ENCODE measurements around the gene PSTPIP2. TPM values are rescaled to one million over a fixed set of nuclear protein-coding genes. Genes with fewer than 3 reads are reported as not detected.
"Not testable (repeated sequence)": the region's sequence is repeated elsewhere in the genome, so short reads cannot be mapped to it uniquely, and the experiment has no call there.

Gene PSTPIP2
- total and polyA plus RNA-seq, 4 donors = 7.5 to 49.1 (median 12.8) TPM

DNA sequence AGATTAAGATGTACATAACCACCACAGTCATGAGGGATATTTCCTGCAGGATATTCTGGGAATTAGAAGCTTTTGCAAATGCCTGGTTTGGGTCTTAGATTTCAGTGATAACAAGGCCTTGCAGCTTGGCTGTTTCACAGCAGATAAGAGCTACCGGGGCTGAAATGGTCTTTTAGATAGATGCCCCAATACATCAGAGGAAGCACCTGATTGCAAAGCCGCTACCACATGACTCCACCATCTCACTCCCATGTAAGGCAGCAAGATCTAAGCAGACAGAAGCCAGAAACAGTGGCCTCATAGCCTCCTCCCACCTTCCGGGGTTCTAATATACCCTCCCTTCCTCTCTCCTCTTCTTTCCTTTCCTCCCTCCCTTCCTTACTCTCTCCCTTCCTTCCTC, 73.8 kb downstream of the PSTPIP2 start:
- H3K4me3 ChIP-seq = no peak overlapping the region
- 21 to 56% methylated on average over 3 of the region's 3 CpGs for WGBS, 2 donors
- H3K9me3 ChIP-seq (ENCODE audit: control insufficient read depth in 4 of 4, insufficient read depth in 3 of 4, low read length in 3 of 4) = peaks cover 0 to 3% (median 0%) of the 10 kb centered on the region in 4 donors
- TF ChIP-seq, protein P1, sequence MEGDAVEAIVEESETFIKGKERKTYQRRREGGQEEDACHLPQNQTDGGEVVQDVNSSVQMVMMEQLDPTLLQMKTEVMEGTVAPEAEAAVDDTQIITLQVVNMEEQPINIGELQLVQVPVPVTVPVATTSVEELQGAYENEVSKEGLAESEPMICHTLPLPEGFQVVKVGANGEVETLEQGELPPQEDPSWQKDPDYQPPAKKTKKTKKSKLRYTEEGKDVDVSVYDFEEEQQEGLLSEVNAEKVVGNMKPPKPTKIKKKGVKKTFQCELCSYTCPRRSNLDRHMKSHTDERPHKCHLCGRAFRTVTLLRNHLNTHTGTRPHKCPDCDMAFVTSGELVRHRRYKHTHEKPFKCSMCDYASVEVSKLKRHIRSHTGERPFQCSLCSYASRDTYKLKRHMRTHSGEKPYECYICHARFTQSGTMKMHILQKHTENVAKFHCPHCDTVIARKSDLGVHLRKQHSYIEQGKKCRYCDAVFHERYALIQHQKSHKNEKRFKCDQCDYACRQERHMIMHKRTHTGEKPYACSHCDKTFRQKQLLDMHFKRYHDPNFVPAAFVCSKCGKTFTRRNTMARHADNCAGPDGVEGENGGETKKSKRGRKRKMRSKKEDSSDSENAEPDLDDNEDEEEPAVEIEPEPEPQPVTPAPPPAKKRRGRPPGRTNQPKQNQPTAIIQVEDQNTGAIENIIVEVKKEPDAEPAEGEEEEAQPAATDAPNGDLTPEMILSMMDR (IDR thresholded peaks at IDR 0.05; ENCODE audit: control extremely low read depth, extremely low read depth) = no peak
- H3K9ac ChIP-seq (ENCODE audit: insufficient read depth in 1 of 2, low read length in 2 of 2) = no peak overlapping the region
- peaks cover 0 to 1% (median 0%) of the 10 kb centered on the region in 5 donors for H3K4me1 ChIP-seq (ENCODE audit: control insufficient read depth in 5 of 5, insufficient read depth in 5 of 5, low read length in 5 of 5)
- DNase-seq (no peak), ATAC-seq (ENCODE audit: insufficient read depth, low FRiP score) (no peak)
- H3K27ac ChIP-seq (ENCODE audit: low read depth in 1 of 2, low read length in 1 of 2) = no peak overlapping the region
- peaks cover 0 to 3% (median 0%) of the 10 kb centered on the region in 4 donors for H3K36me3 ChIP-seq (ENCODE audit: control insufficient read depth in 4 of 4, insufficient read depth in 4 of 4, low read length in 4 of 4)
- no peaks in the 10 kb centered on the region for H3K27me3 ChIP-seq (ENCODE audit: control insufficient read depth in 3 of 3, insufficient read depth in 3 of 3, low read length in 2 of 3)

DNA sequence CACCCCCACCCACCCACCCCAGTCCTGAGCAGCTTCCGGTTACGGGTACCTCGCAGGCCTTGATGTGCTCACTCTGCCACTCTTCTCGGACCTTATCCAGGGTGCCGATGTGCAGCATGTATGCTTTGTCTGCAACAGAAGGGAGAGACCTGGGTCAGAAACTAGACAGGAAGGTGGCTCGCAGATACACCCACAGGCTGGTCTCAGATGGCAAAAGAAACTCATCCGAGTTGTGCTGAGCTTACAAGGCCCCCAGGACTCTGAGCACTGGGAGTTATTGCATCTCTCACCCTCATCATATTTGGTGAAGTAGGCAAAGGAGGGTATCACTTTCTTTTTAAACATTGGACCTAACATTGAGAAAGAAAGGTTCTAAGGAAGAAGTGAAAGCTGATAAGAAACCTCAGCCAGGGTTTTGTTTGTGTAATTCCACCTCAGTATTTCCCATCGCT, 74.3 kb downstream of the PSTPIP2 start:
- H3K27me3 ChIP-seq (ENCODE audit: control insufficient read depth in 3 of 3, insufficient read depth in 3 of 3, low read length in 2 of 3) = no peaks in the 10 kb centered on the region
- peaks cover 0 to 1% (median 0%) of the 10 kb centered on the region in 4 donors for H3K9me3 ChIP-seq (ENCODE audit: control insufficient read depth in 4 of 4, insufficient read depth in 3 of 4, low read length in 3 of 4)
- ATAC-seq (ENCODE audit: insufficient read depth, low FRiP score) (no peak), DNase-seq (no peak)
- H3K4me3 ChIP-seq = no peak overlapping the region
- TF ChIP-seq, protein P1 (IDR thresholded peaks at IDR 0.05; ENCODE audit: control extremely low read depth, extremely low read depth) = no peak
- no peak overlapping the region for H3K27ac ChIP-seq (ENCODE audit: low read depth in 1 of 2, low read length in 1 of 2)
- peaks cover 0 to 1% (median 0%) of the 10 kb centered on the region in 5 donors for H3K4me1 ChIP-seq (ENCODE audit: control insufficient read depth in 5 of 5, insufficient read depth in 5 of 5, low read length in 5 of 5)
- 25 to 65% methylated on average over 8 of the region's 8 CpGs for WGBS, 2 donors
- peak overlapping the region in 1 of 2 donors; percentile 21 for H3K9ac ChIP-seq (ENCODE audit: insufficient read depth in 1 of 2, low read length in 2 of 2)
- no peaks in the 10 kb centered on the region for H3K36me3 ChIP-seq (ENCODE audit: control insufficient read depth in 4 of 4, insufficient read depth in 4 of 4, low read length in 4 of 4)

DNA sequence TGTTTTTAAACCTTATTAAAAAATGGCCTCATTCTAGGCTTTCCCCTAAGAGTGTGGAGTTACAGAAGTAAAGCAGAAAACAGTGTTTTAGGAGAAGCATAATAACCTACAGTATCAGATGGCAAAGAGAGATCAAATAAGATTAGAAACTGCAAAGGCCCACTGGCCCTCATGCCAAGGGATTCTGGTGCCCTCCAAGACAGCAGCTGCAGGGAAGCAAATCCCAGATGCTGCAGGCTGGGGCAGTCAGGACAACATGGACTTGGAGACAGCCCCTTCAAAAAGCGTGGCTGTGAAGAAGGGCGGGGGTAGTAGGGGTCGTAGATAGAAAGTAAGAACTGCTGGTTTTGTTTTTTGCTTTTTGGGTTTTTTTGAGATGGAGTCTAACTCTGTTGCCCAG, 76.6 kb downstream of the PSTPIP2 start:
- H3K36me3 ChIP-seq (ENCODE audit: control insufficient read depth in 4 of 4, insufficient read depth in 4 of 4, low read length in 4 of 4) = no peaks in the 10 kb centered on the region
- no peak overlapping the region for H3K27ac ChIP-seq (ENCODE audit: low read depth in 1 of 2, low read length in 1 of 2)
- 97% methylated on average over 3 of the region's 3 CpGs for WGBS, 2 donors
- no peak for DNase-seq
- no peaks in the 10 kb centered on the region for H3K27me3 ChIP-seq (ENCODE audit: control insufficient read depth in 3 of 3, insufficient read depth in 3 of 3, low read length in 2 of 3)
- TF ChIP-seq, protein P1 (IDR thresholded peaks at IDR 0.05; ENCODE audit: control extremely low read depth, extremely low read depth) = no peak
- peaks cover 0 to 1% (median 0%) of the 10 kb centered on the region in 5 donors for H3K4me1 ChIP-seq (ENCODE audit: control insufficient read depth in 5 of 5, insufficient read depth in 5 of 5, low read length in 5 of 5)
- H3K4me3 ChIP-seq = no peak overlapping the region
- H3K9me3 ChIP-seq (ENCODE audit: control insufficient read depth in 4 of 4, insufficient read depth in 3 of 4, low read length in 3 of 4) = peaks cover 0 to 1% (median 0%) of the 10 kb centered on the region in 4 donors
- no peak overlapping the region for H3K9ac ChIP-seq (ENCODE audit: insufficient read depth in 1 of 2, low read length in 2 of 2)
- ATAC-seq (ENCODE audit: insufficient read depth, low FRiP score) = no peak

DNA sequence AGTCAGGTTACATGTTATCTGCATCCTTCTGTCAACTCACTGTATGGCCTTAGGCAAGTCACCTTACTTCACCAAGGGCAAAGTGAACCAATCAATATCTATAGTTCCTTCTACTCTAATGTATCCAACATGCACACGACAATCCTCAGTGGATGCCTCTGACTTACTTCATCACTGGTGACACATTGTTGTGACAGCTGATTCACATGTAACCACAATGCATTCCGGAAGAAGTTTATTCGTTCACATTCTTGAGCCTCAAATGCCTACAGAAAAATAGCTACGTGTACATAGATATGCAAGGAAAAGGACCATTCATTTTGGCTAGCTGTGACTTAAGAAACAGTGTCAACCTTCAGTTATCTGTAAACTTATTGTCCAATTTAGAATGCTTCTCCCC, 78.6 kb downstream of the PSTPIP2 start:
- Histone ChIP-seq H3K27ac (ENCODE audit: low read depth in 1 of 2, low read length in 1 of 2) (no peak overlapping the region), H3K4me1 (ENCODE audit: control insufficient read depth in 5 of 5, insufficient read depth in 5 of 5, low read length in 5 of 5) (peaks cover 0 to 1% (median 0%) of the 10 kb centered on the region in 5 donors), H3K9me3 (ENCODE audit: control insufficient read depth in 4 of 4, insufficient read depth in 3 of 4, low read length in 3 of 4) (peaks cover 0 to 1% (median 0%) of the 10 kb centered on the region in 4 donors), H3K9ac (ENCODE audit: insufficient read depth in 1 of 2, low read length in 2 of 2) (no peak overlapping the region), H3K4me3 (no peak overlapping the region), H3K36me3 (ENCODE audit: control insufficient read depth in 4 of 4, insufficient read depth in 4 of 4, low read length in 4 of 4) (no peaks in the 10 kb centered on the region), H3K27me3 (ENCODE audit: control insufficient read depth in 3 of 3, insufficient read depth in 3 of 3, low read length in 2 of 3) (no peaks in the 10 kb centered on the region)
- 77% methylated on average over 4 of the region's 4 CpGs for WGBS, 2 donors
- DNase-seq (no peak), ATAC-seq (ENCODE audit: insufficient read depth, low FRiP score) (no peak)
- TF ChIP-seq, protein P1 (IDR thresholded peaks at IDR 0.05; ENCODE audit: control extremely low read depth, extremely low read depth) = no peak

DNA sequence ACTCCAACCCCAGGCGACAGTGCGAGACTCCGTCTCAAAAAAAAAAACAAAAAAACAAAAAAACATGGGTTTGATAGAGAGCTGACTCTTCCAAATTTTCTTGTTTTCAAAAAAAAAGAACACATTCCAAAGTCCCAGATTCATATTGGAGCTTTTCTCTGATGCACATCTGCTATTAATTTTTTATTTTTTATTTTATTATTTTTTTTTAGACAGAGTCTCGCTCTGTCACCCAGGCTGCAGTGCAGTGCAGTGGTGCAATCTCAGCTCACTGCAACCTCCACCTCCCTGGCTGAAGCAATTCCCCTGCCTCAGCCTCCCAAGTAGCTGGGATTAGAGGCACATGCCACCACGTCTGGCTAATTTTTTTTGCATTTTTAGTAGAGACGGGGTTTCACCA, 79.5 kb downstream of the PSTPIP2 start:
- not testable (repeated sequence) for H3K9ac ChIP-seq (ENCODE audit: insufficient read depth in 1 of 2, low read length in 2 of 2); DNase-seq; ATAC-seq (ENCODE audit: insufficient read depth, low FRiP score); H3K4me1 ChIP-seq (ENCODE audit: control insufficient read depth in 5 of 5, insufficient read depth in 5 of 5, low read length in 5 of 5); H3K36me3 ChIP-seq (ENCODE audit: control insufficient read depth in 4 of 4, insufficient read depth in 4 of 4, low read length in 4 of 4); H3K4me3 ChIP-seq; H3K27me3 ChIP-seq (ENCODE audit: control insufficient read depth in 3 of 3, insufficient read depth in 3 of 3, low read length in 2 of 3); H3K9me3 ChIP-seq (ENCODE audit: control insufficient read depth in 4 of 4, insufficient read depth in 3 of 4, low read length in 3 of 4); H3K27ac ChIP-seq (ENCODE audit: low read depth in 1 of 2, low read length in 1 of 2)
- 89 to 90% methylated on average over 6 of the region's 6 CpGs for WGBS, 2 donors
